ENCODE measurements around the gene NEO1.

GRCh38 chr15:73239564-73240215, 187.4 kb downstream of the NEO1 start:
- TF ChIP-seq CTCF (IDR thresholded peaks at IDR 0.05; ENCODE audit: low read length): peak; percentile 20; the same call in 1 of the 2 replicates
- TF ChIP-seq EZH2 (optimal IDR thresholded peaks at IDR 0.05; ENCODE audit: low read depth, low read length): no peak
- no peak for TF ChIP-seq EZH2phosphoT487 (IDR thresholded peaks at IDR 0.05; ENCODE audit: low read length)
